ENCODE data around the gene KRTCAP2.

Gene KRTCAP2

DNA sequence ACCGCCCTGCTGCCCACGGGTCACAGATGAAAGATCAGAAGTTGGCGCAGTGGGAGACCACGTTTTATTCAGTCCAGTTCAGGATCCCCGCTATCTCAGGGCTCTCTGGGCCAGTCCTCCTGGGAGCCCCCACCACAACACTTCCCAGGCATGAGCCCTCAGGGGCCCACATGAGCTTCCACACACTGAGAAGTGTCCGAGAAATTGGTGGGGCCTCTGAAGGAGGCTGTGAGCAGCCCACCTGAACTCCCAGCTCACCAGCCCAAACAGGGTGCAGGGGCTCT, 12.6 kb upstream of the KRTCAP2 start:
- no peak overlapping the region for H3K27ac ChIP-seq (replicated peaks)
- TF ChIP-seq GABPA (IDR thresholded peaks at IDR 0.05; ENCODE audit: low read depth) (no peak), SPI1 (IDR thresholded peaks at IDR 0.05; ENCODE audit: borderline replicate concordance, low read depth) (no peak), POLR2AphosphoS5 (IDR thresholded peaks at IDR 0.05; ENCODE audit: low read depth) (no peak), REST (IDR thresholded peaks at IDR 0.05; ENCODE audit: insufficient replicate concordance, low read depth) (no peak)
- TF ChIP-seq, protein P1, sequence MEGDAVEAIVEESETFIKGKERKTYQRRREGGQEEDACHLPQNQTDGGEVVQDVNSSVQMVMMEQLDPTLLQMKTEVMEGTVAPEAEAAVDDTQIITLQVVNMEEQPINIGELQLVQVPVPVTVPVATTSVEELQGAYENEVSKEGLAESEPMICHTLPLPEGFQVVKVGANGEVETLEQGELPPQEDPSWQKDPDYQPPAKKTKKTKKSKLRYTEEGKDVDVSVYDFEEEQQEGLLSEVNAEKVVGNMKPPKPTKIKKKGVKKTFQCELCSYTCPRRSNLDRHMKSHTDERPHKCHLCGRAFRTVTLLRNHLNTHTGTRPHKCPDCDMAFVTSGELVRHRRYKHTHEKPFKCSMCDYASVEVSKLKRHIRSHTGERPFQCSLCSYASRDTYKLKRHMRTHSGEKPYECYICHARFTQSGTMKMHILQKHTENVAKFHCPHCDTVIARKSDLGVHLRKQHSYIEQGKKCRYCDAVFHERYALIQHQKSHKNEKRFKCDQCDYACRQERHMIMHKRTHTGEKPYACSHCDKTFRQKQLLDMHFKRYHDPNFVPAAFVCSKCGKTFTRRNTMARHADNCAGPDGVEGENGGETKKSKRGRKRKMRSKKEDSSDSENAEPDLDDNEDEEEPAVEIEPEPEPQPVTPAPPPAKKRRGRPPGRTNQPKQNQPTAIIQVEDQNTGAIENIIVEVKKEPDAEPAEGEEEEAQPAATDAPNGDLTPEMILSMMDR (IDR thresholded peaks at IDR 0.05; ENCODE audit: insufficient read depth, low read length) = no peak

DNA sequence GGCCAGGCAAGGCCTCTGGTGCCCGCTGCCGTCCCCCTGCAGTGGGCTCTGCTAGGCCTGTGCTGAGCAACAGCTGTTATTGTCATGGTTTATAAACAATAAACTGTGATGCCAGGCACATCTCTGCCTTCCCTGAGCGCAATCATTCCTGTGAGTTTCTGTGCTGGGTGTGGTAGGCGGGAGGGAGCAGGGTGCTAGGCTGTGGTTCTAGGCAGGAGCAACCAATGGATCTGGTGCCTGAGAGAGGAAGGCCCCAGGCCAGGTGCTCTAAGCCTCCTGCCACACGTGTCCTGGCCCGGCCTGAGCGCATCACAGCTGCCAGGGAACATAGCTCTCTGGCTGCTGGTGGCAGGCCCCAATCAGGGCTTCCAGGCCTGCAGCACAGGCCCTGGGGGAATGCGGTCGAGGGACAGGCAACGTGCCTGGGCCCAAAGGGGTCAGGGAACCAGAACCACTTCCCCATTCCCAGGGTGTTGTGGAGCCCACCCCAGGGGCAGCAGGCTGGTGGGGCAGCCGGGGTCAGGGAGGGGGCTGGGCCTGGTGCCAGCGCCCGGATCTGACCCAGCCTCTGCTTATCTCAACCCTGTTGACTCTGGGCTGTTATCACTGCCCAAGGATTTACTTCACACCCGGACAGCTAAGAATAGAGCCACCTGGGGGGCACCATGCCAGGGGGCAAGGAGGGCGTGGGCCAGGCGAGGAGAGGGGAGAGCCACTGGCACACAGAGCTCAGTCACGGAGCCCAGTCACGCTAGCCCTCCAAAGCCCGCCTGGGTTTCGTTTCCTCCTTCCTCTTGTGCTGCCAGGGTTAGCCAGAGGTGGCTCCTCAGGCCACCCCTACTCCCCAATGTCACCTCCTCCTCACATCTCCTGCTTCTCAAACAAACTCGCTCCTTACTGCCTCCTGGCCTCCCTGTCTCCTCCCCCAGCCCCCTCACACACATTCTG, 12.0 kb upstream of the KRTCAP2 start:
- DNase-seq (ENCODE audit: low read depth in 1 of 2, low spot score in 1 of 2) = peak in 1 of 2 experiments; percentile 72
- TF ChIP-seq GABPA (IDR thresholded peaks at IDR 0.05; ENCODE audit: low read depth) (no peak), SPI1 (IDR thresholded peaks at IDR 0.05; ENCODE audit: borderline replicate concordance, low read depth) (no peak), REST (IDR thresholded peaks at IDR 0.05; ENCODE audit: insufficient replicate concordance, low read depth) (no peak), POLR2AphosphoS5 (IDR thresholded peaks at IDR 0.05; ENCODE audit: low read depth) (no peak)
- no peaks in the 10 kb centered on the region for H3K27me3 ChIP-seq (ENCODE audit: insufficient read depth, poor library complexity, severe bottlenecking)
- H3K27ac ChIP-seq (replicated peaks) = no peak overlapping the region
- no peak overlapping the region for H3K4me3 ChIP-seq (replicated peaks; ENCODE audit: insufficient read depth, low read length)

More for the DNA sequence above, 12.6 kb upstream of the KRTCAP2 start:
- DNase-seq (ENCODE audit: low read depth in 1 of 2, low spot score in 1 of 2) = no peak
- H3K27me3 ChIP-seq (ENCODE audit: insufficient read depth, poor library complexity, severe bottlenecking) = no peaks in the 10 kb centered on the region
- H3K4me3 ChIP-seq (replicated peaks; ENCODE audit: insufficient read depth, low read length) = no peak overlapping the region

- Histone ChIP-seq H3K27ac (replicated peaks) (no peak overlapping the region), H3K4me3 (replicated peaks; ENCODE audit: insufficient read depth, low read length) (no peak overlapping the region), H3K27me3 (ENCODE audit: insufficient read depth, poor library complexity, severe bottlenecking) (no peaks in the 10 kb centered on the region)
- TF ChIP-seq POLR2AphosphoS5 (IDR thresholded peaks at IDR 0.05; ENCODE audit: low read depth) = no peak
- TF ChIP-seq GABPA (IDR thresholded peaks at IDR 0.05; ENCODE audit: low read depth) = no peak
- TF ChIP-seq, protein P1 (IDR thresholded peaks at IDR 0.05; ENCODE audit: insufficient read depth, low read length) = no peak
- no peak for TF ChIP-seq REST (IDR thresholded peaks at IDR 0.05; ENCODE audit: insufficient replicate concordance, low read depth)
- no peak for TF ChIP-seq SPI1 (IDR thresholded peaks at IDR 0.05; ENCODE audit: borderline replicate concordance, low read depth)
- no peak for DNase-seq (ENCODE audit: low read depth in 1 of 2, low spot score in 1 of 2)
These were observed 11.3 kb upstream of the KRTCAP2 start for GRCh38 chr1:155184351-155184811.

Data from HL-60 (cell line).